Liver (tissue), 3 donors: ENCODE data around the gene RAB17.

Experiments used
- ATF3 ChIP-seq: IDR thresholded peaks from 2 replicates; pipeline ENCODE4 v1.6.1; 2016; ENCODE audit warnings: antibody characterized with exemption
- CTCF ChIP-seq: fragments of 150-350 bp; IDR thresholded peaks from 2 replicates; pipeline ENCODE4 v1.5.1; 2017; ENCODE audit warnings: improper control_type of control experiment, low read depth, low read length; ENCODE audit not compliant: missing input control
- EGR1 ChIP-seq, 2 donors: IDR thresholded peaks; 2 replicates each; pipeline ENCODE4 v1.6.1; 2016 to 2018; ENCODE audit warnings: antibody characterized with exemption in 2 of 2, low read depth in 2 of 2
- FOXA1 ChIP-seq: IDR thresholded peaks from 2 replicates; pipeline ENCODE4 v1.6.1; 2016; ENCODE audit warnings: antibody characterized with exemption
- GABPA ChIP-seq, 2 donors: IDR thresholded peaks in 1 of 2; conservative IDR thresholded peaks in 1 of 2; 2 replicates each; pipeline ENCODE4 v1.6.1; 2016; ENCODE audit warnings: antibody characterized with exemption in 2 of 2, mild to moderate bottlenecking in 1 of 2, moderate library complexity in 1 of 2
- JUND ChIP-seq, 2 donors: IDR thresholded peaks; 2 replicates each; pipeline ENCODE4 v1.6.1; 2016; ENCODE audit warnings: antibody characterized with exemption in 2 of 2
- NR2F2 ChIP-seq: IDR thresholded peaks from 2 replicates; pipeline ENCODE4 v1.6.1; 2016; ENCODE audit warnings: antibody characterized with exemption
- RAD21 ChIP-seq, 2 donors: IDR thresholded peaks; 2 replicates each; pipeline ENCODE4 v1.6.1; 2016; ENCODE audit warnings: antibody characterized with exemption in 2 of 2, mild to moderate bottlenecking in 2 of 2
- REST ChIP-seq: IDR thresholded peaks from 2 replicates; pipeline ENCODE4 v1.6.1; 2016; ENCODE audit warnings: antibody characterized with exemption, mild to moderate bottlenecking
- TAF1 ChIP-seq: conservative IDR thresholded peaks from 2 replicates; pipeline ENCODE4 v1.6.1; 2016; ENCODE audit warnings: antibody characterized with exemption, mild to moderate bottlenecking
- YY1 ChIP-seq: IDR thresholded peaks from 2 replicates; pipeline ENCODE4 v1.6.1; 2016; ENCODE audit warnings: antibody characterized with exemption, mild to moderate bottlenecking
- donor health status: healthy.
- donor health status: healthy.

- TF ChIP-seq YY1 (no peak), REST (no peak), TAF1 (no peak), CTCF (no peak), ATF3 (no peak), EGR1 (IDR thresholded peaks at IDR 0.05; ENCODE audit: low read depth in 2 of 2) (no peak), FOXA1 (no peak), NR2F2 (no peak), GABPA (IDR thresholded peaks at IDR 0.05 in 1 of 2, conservative IDR thresholded peaks at IDR 0.05 in 1 of 2) (no peak), RAD21 (IDR thresholded peaks at IDR 0.05) (no peak), JUND (IDR thresholded peaks at IDR 0.05) (no peak)
These were observed 23.1 kb upstream of the RAB17 start for GRCh38 chr2:237613679-237614078.
